Smooth muscle cell (in vitro differentiated cells): ENCODE results near the gene OPCML. TPM values are rescaled to one million over a fixed set of nuclear protein-coding genes. Genes with fewer than 3 reads are reported as not detected.

ENCODE experiments used
- DNase-seq: peaks from one replicate; lab custom pipeline; 2025; ENCODE audit not compliant: unreplicated experiment; lab: John Stamatoyannopoulos, UW
- H2AFZ ChIP-seq: fragments of 200-600 bp; sonication (generic); 2 replicates; pipeline ENCODE4 v1.6.0; 2016; ENCODE audit warnings: antibody characterized with exemption, low read depth, mild to moderate bottlenecking
- H3F3A ChIP-seq: fragments of 200-600 bp; sonication (generic); 2 replicates; pipeline ENCODE4 v1.6.0; 2017; ENCODE audit warnings: antibody characterized with exemption, low read depth
- H3K27ac ChIP-seq: fragments of 200-600 bp; sonication (generic); 2 replicates; pipeline ENCODE4 v1.5.1; 2016; ENCODE audit warnings: low read depth, mild to moderate bottlenecking
- H3K27me3 ChIP-seq: fragments of 200-600 bp; sonication (generic); 2 replicates; pipeline ENCODE4 v1.6.1; 2016; ENCODE audit warnings: low read depth, mild to moderate bottlenecking
- H3K36me3 ChIP-seq: fragments of 200-600 bp; sonication (generic); 2 replicates; pipeline ENCODE4 v1.5.1; 2016; ENCODE audit warnings: low read depth
- H3K4me1 ChIP-seq: fragments of 200-600 bp; sonication (generic); 2 replicates; pipeline ENCODE4 v1.5.1; 2016; ENCODE audit warnings: low read depth
- H3K4me2 ChIP-seq: fragments of 200-600 bp; sonication (generic); 2 replicates; pipeline ENCODE4 v1.6.0; 2016; ENCODE audit warnings: mild to moderate bottlenecking
- H3K4me3 ChIP-seq: fragments of 200-600 bp; sonication (generic); 2 replicates; pipeline ENCODE4 v1.5.1; 2016; ENCODE audit warnings: mild to moderate bottlenecking
- H3K79me2 ChIP-seq: fragments of 200-600 bp; sonication (generic); 2 replicates; pipeline ENCODE4 v1.6.0; 2016; ENCODE audit warnings: low read depth, mild to moderate bottlenecking
- H3K9ac ChIP-seq: fragments of 200-600 bp; sonication (generic); 2 replicates; pipeline ENCODE4 v1.6.0; 2016; ENCODE audit warnings: low read depth
- H3K9me3 ChIP-seq: fragments of 200-600 bp; sonication (generic); replicated peaks from 2 replicates; pipeline ENCODE4 v1.5.1; 2016; ENCODE audit warnings: low read depth
- H4K20me1 ChIP-seq: fragments of 200-600 bp; sonication (generic); 2 replicates; pipeline ENCODE4 v1.6.0; 2016; ENCODE audit warnings: low read depth
- CTCF ChIP-seq: fragments of 200-600 bp; sonication (generic); IDR thresholded peaks from 2 replicates; pipeline ENCODE4 v1.5.1; 2017; ENCODE audit warnings: borderline replicate concordance, mild to moderate bottlenecking, antibody characterized with exemption; ENCODE audit not compliant: insufficient read depth, poor library complexity, severe bottlenecking
- WGBS: methylation state at CpG from one replicate; pipeline ENCODE4 v1.1.7; 2016; ENCODE audit warnings: low lambda C conversion rate; 5-methylcytosine and 5-hydroxymethylcytosine counted together
- polyA plus RNA-seq: library from polyadenylated mRNA; unstranded; fragments of >200 nt; fragmentation: Nextera tagmentation; extraction: Ambion mirVana; gene quantifications from 2 replicates; pipeline ENCODE4 v1.2.1, GENCODE V29; 2016
- total RNA-seq: library from RNA; depleted of rRNA; stranded (reverse); fragments of >200 nt; gene quantifications from 2 replicates; pipeline ENCODE4 v1.2.3, GENCODE V29; 2014

The OPCML gene
- total and polyA plus RNA-seq, 2 experiments from 2014 or later: 0.42 to 0.58 TPM

- DNase-seq: no peak
- Histone ChIP-seq H3K79me2 (no peaks in the 10 kb centered on the region), H4K20me1 (no peaks in the 10 kb centered on the region), H3K9me3 (no peaks in the 10 kb centered on the region), H3K4me2 (no peak overlapping the region), H3K27ac (no peak overlapping the region), H3K36me3 (no peaks in the 10 kb centered on the region), H3K4me1 (no peaks in the 10 kb centered on the region), H2AFZ (no peak overlapping the region), H3F3A (no peaks in the 10 kb centered on the region), H3K9ac (no peak overlapping the region), H3K4me3 (no peak overlapping the region), H3K27me3 (no peaks in the 10 kb centered on the region)
- 74% methylated on average over 9 of the region's 9 CpGs for WGBS
- no peak for TF ChIP-seq CTCF
Measured at GRCh38 chr11:133491680-133492383, 40.5 kb downstream of the OPCML start.

- Histone ChIP-seq H3K36me3 (no peaks in the 10 kb centered on the region), H3K27ac (no peak overlapping the region), H3K9me3 (no peaks in the 10 kb centered on the region), H3K4me2 (no peak overlapping the region), H2AFZ (no peak overlapping the region), H3K4me1 (no peaks in the 10 kb centered on the region), H3K27me3 (peaks cover 6% of the 10 kb centered on the region), H3K9ac (no peak overlapping the region), H3K4me3 (no peak overlapping the region), H3K79me2 (no peaks in the 10 kb centered on the region), H4K20me1 (no peaks in the 10 kb centered on the region), H3F3A (no peaks in the 10 kb centered on the region)
- WGBS: 95% methylated on average over 1 of the region's 1 CpG
- TF ChIP-seq CTCF: no peak
- no peak for DNase-seq
Measured at GRCh38 chr11:133480722-133481121, 51.6 kb downstream of the OPCML start.

- Histone ChIP-seq H2AFZ (no peak overlapping the region), H3K79me2 (no peaks in the 10 kb centered on the region), H3K4me2 (no peak overlapping the region), H3K27ac (no peak overlapping the region), H3K36me3 (no peaks in the 10 kb centered on the region), H3F3A (no peaks in the 10 kb centered on the region), H4K20me1 (no peaks in the 10 kb centered on the region), H3K27me3 (peaks cover 6% of the 10 kb centered on the region), H3K4me3 (no peak overlapping the region), H3K9ac (no peak overlapping the region), H3K4me1 (no peaks in the 10 kb centered on the region), H3K9me3 (no peaks in the 10 kb centered on the region)
- TF ChIP-seq CTCF: no peak
- 92% methylated on average over 2 of the region's 2 CpGs for WGBS
- no peak for DNase-seq
Measured at GRCh38 chr11:133479209-133479608, 53.1 kb downstream of the OPCML start.

GRCh38 chr11:133477251-133477625, 55.1 kb downstream of the OPCML start:
- H2AFZ ChIP-seq: no peak overlapping the region
- DNase-seq: no peak
- H3K4me3 ChIP-seq: no peak overlapping the region
- peaks cover 6% of the 10 kb centered on the region for H3K27me3 ChIP-seq
- H4K20me1 ChIP-seq: no peaks in the 10 kb centered on the region
- no peak overlapping the region for H3K4me2 ChIP-seq
- WGBS: 95% methylated on average over 4 of the region's 4 CpGs
- no peaks in the 10 kb centered on the region for H3K79me2 ChIP-seq
- H3K27ac ChIP-seq: no peak overlapping the region
- no peaks in the 10 kb centered on the region for H3K9me3 ChIP-seq
- no peaks in the 10 kb centered on the region for H3K36me3 ChIP-seq
- TF ChIP-seq CTCF: no peak
- no peaks in the 10 kb centered on the region for H3F3A ChIP-seq
- H3K9ac ChIP-seq: no peak overlapping the region
- H3K4me1 ChIP-seq: no peaks in the 10 kb centered on the region
